HG03442 (cell line): ENCODE measurements around the gene CYTH1.

Source experiments
- ATAC-seq: cut with Tn5 transposase; IDR thresholded peaks from one replicate; pipeline ENCODE4 v1.9.1; 2021; ENCODE audit warnings: mild to moderate bottlenecking, moderate library complexity; ENCODE audit not compliant: unreplicated experiment

The CYTH1 gene

GRCh38 chr17:78781893-78782304 is at the start of gene CYTH1:
CYTH1 (minus strand) TSS chr17:78782273; CDS start chr17:78782223, 50 bp downstream.
- peak; percentile 8 for ATAC-seq

GRCh38 chr17:78829477-78829876 is 47.4 kb upstream of the CYTH1 start:
- ATAC-seq: no peak

- ATAC-seq: no peak
These were observed 46.6 kb upstream of the CYTH1 start for GRCh38 chr17:78828470-78829185.

GRCh38 chr17:78826836-78827509 is 44.9 kb upstream of the CYTH1 start:
- no peak for ATAC-seq

GRCh38 chr17:78826421-78826820 is 44.3 kb upstream of the CYTH1 start:
- ATAC-seq: no peak

GRCh38 chr17:78825696-78826095 is 43.6 kb upstream of the CYTH1 start:
- ATAC-seq: no peak

GRCh38 chr17:78824240-78824639 is 42.2 kb upstream of the CYTH1 start:
- ATAC-seq: no peak

GRCh38 chr17:78823282-78824046 is 41.4 kb upstream of the CYTH1 start:
- ATAC-seq: no peak

- ATAC-seq: no peak
These were observed 40.5 kb upstream of the CYTH1 start for GRCh38 chr17:78822552-78822951.

GRCh38 chr17:78821961-78822360 is 39.9 kb upstream of the CYTH1 start:
- no peak for ATAC-seq

- ATAC-seq: no peak
These were observed 38.8 kb upstream of the CYTH1 start for GRCh38 chr17:78820841-78821240.

GRCh38 chr17:78819806-78820792 is 38.0 kb upstream of the CYTH1 start:
- no peak for ATAC-seq

- ATAC-seq: no peak
These were observed 37.3 kb upstream of the CYTH1 start for GRCh38 chr17:78819402-78819801.

- ATAC-seq: no peak
These were observed 36.9 kb upstream of the CYTH1 start for GRCh38 chr17:78818932-78819331.

- no peak for ATAC-seq
These were observed 36.2 kb upstream of the CYTH1 start for GRCh38 chr17:78818152-78818846.

GRCh38 chr17:78817123-78817522 is 35.0 kb upstream of the CYTH1 start:
- ATAC-seq: no peak

GRCh38 chr17:78815696-78816095 is 33.6 kb upstream of the CYTH1 start:
- no peak for ATAC-seq

- no peak for ATAC-seq
These were observed 30.8 kb upstream of the CYTH1 start for GRCh38 chr17:78812855-78813254.

GRCh38 chr17:78808163-78808562 is 26.1 kb upstream of the CYTH1 start:
- no peak for ATAC-seq

GRCh38 chr17:78806451-78806850 is 24.4 kb upstream of the CYTH1 start:
- no peak for ATAC-seq
